Fibroblast of pulmonary artery (primary cell): Measurements from ENCODE around the gene CANT1.
A peak's percentile ranks its signal among the peaks of the same experiment; 100 is the strongest.
"Not testable (repeated sequence)": the region's sequence is repeated elsewhere in the genome, so short reads cannot be mapped to it uniquely, and the experiment has no call there.

Experiments
- DNase-seq: peaks from one replicate; pipeline ENCODE4 v3.0.0-alpha.2; 2010; ENCODE audit warnings: low read depth
- H3K4me3 ChIP-seq: replicated peaks from 2 replicates; pipeline ENCODE4 v1.5.1; 2011; ENCODE audit warnings: low read depth, mild to moderate bottlenecking, control low read depth, low read length, moderate library complexity
- CTCF ChIP-seq: IDR thresholded peaks from 2 replicates; pipeline ENCODE4 v1.5.1; 2011; ENCODE audit warnings: mild to moderate bottlenecking, control low read depth, low read length, inconsistent platforms; ENCODE audit errors: missing control alignments

The CANT1 gene

GRCh38 chr17:78965491-78965924, 44.1 kb downstream of the CANT1 start:
- DNase-seq, result no peak
- no peak overlapping the region for H3K4me3 ChIP-seq
- TF ChIP-seq CTCF, result no peak

GRCh38 chr17:78963378-78963777, 46.2 kb downstream of the CANT1 start:
- no peak for TF ChIP-seq CTCF
- H3K4me3 ChIP-seq, result no peak overlapping the region
- DNase-seq, result no peak

- not testable (repeated sequence) for DNase-seq, H3K4me3 ChIP-seq
Observed at GRCh38 chr17:78962984-78963348, 46.6 kb downstream of the CANT1 start.

GRCh38 chr17:78962345-78962983, 47.1 kb downstream of the CANT1 start:
- no peak for DNase-seq

GRCh38 chr17:78961571-78961970, 48.0 kb downstream of the CANT1 start:
- H3K4me3 ChIP-seq, result no peak overlapping the region
- no peak for TF ChIP-seq CTCF
- no peak for DNase-seq

More at GRCh38 chr17:78962345-78962983, 47.1 kb downstream of the CANT1 start:
- no peak overlapping the region for H3K4me3 ChIP-seq
- no peak for TF ChIP-seq CTCF

GRCh38 chr17:78960928-78961327, 48.6 kb downstream of the CANT1 start:
- no peak for TF ChIP-seq CTCF
- no peak overlapping the region for H3K4me3 ChIP-seq
- peak; percentile 36 for DNase-seq

- no peak overlapping the region for H3K4me3 ChIP-seq
- DNase-seq, result no peak
- TF ChIP-seq CTCF, result no peak
Observed at GRCh38 chr17:78959803-78960202, 49.8 kb downstream of the CANT1 start.
